Measurements from ENCODE around the gene RAB11FIP4. TPM values are rescaled to one million over a fixed set of nuclear protein-coding genes. Genes with fewer than 3 reads are reported as not detected.

Gene RAB11FIP4
- total and polyA plus RNA-seq, 10 of the 15 experiments (the other 5 are each of a cell fraction or from before 2014, with no cell fraction given) = 1.4 to 27.0 (median 17.6) TPM

DNA sequence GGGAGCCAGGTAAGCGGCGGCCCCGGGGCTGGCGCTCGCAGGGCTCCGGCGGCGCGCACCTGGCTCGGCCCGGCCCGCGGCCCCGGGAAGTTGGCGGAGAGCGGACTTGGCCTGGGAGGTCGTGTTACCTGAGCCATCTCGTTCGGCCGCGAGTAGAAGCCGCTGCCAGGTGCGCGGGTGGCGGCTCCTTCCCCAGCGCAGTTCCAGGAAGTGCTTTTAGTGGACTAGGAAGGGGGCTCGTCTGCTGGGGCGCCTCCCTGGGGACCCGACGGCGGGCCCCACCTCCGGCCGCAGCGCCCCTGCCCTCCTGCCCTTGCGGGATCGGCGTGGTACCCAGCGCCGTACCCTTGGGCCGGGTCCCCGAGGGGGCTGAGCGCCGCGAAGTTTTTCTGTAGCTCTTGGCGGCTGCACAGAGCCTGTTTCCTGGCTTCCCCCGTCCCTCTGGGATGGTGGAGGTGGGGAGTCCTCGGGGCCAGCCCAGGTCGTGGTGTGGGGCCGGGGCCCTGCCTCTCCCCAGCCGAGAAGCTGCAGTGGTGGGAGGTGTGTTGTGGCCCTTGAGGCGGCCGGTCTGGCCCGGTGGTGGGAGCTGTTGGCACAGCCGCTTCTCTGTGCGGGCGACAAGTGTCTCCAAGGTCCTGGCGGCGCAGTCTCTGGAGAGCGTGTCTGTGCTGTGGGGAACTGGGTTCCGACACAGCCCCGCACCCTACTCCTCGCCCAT lies 96.9 kb downstream of the RAB11FIP4 start (continued):
- TF ChIP-seq, protein P1, sequence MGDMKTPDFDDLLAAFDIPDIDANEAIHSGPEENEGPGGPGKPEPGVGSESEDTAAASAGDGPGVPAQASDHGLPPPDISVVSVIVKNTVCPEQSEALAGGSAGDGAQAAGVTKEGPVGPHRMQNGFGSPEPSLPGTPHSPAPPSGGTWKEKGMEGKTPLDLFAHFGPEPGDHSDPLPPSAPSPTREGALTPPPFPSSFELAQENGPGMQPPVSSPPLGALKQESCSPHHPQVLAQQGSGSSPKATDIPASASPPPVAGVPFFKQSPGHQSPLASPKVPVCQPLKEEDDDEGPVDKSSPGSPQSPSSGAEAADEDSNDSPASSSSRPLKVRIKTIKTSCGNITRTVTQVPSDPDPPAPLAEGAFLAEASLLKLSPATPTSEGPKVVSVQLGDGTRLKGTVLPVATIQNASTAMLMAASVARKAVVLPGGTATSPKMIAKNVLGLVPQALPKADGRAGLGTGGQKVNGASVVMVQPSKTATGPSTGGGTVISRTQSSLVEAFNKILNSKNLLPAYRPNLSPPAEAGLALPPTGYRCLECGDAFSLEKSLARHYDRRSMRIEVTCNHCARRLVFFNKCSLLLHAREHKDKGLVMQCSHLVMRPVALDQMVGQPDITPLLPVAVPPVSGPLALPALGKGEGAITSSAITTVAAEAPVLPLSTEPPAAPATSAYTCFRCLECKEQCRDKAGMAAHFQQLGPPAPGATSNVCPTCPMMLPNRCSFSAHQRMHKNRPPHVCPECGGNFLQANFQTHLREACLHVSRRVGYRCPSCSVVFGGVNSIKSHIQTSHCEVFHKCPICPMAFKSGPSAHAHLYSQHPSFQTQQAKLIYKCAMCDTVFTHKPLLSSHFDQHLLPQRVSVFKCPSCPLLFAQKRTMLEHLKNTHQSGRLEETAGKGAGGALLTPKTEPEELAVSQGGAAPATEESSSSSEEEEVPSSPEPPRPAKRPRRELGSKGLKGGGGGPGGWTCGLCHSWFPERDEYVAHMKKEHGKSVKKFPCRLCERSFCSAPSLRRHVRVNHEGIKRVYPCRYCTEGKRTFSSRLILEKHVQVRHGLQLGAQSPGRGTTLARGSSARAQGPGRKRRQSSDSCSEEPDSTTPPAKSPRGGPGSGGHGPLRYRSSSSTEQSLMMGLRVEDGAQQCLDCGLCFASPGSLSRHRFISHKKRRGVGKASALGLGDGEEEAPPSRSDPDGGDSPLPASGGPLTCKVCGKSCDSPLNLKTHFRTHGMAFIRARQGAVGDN (IDR thresholded peaks at IDR 0.05) = 0 out of 2 replicates have a peak, but pooled peaks have one; percentile 34
- TF ChIP-seq IKZF2 (IDR thresholded peaks at IDR 0.05) (no peak), BCL11A (IDR thresholded peaks at IDR 0.05; ENCODE audit: low read depth, low read length) (no peak), BMI1 (IDR thresholded peaks at IDR 0.05; ENCODE audit: borderline replicate concordance) (no peak), MYB (IDR thresholded peaks at IDR 0.05; ENCODE audit: borderline replicate concordance, low read depth, low read length) (no peak), POLR2AphosphoS5 (IDR thresholded peaks at IDR 0.05; ENCODE audit: low read length) (no peak), SMARCA5 (IDR thresholded peaks at IDR 0.05) (peak; percentile 67), ETV6 (conservative IDR thresholded peaks at IDR 0.05 in 1 of 2, IDR thresholded peaks at IDR 0.05 in 1 of 2; ENCODE audit: borderline replicate concordance in 1 of 2, low read depth in 1 of 2) (no peak), EGR1 (IDR thresholded peaks at IDR 0.05; ENCODE audit: borderline replicate concordance in 1 of 2, low read depth in 2 of 2, low read length in 2 of 2) (no peak)
- TF ChIP-seq, protein P2, sequence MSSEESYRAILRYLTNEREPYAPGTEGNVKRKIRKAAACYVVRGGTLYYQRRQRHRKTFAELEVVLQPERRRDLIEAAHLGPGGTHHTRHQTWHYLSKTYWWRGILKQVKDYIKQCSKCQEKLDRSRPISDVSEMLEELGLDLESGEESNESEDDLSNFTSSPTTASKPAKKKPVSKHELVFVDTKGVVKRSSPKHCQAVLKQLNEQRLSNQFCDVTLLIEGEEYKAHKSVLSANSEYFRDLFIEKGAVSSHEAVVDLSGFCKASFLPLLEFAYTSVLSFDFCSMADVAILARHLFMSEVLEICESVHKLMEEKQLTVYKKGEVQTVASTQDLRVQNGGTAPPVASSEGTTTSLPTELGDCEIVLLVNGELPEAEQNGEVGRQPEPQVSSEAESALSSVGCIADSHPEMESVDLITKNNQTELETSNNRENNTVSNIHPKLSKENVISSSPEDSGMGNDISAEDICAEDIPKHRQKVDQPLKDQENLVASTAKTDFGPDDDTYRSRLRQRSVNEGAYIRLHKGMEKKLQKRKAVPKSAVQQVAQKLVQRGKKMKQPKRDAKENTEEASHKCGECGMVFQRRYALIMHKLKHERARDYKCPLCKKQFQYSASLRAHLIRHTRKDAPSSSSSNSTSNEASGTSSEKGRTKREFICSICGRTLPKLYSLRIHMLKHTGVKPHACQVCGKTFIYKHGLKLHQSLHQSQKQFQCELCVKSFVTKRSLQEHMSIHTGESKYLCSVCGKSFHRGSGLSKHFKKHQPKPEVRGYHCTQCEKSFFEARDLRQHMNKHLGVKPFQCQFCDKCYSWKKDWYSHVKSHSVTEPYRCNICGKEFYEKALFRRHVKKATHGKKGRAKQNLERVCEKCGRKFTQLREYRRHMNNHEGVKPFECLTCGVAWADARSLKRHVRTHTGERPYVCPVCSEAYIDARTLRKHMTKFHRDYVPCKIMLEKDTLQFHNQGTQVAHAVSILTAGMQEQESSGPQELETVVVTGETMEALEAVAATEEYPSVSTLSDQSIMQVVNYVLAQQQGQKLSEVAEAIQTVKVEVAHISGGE (CRISPR knock-in tag; IDR thresholded peaks at IDR 0.05) = no peak
- TF ChIP-seq, protein P3, sequence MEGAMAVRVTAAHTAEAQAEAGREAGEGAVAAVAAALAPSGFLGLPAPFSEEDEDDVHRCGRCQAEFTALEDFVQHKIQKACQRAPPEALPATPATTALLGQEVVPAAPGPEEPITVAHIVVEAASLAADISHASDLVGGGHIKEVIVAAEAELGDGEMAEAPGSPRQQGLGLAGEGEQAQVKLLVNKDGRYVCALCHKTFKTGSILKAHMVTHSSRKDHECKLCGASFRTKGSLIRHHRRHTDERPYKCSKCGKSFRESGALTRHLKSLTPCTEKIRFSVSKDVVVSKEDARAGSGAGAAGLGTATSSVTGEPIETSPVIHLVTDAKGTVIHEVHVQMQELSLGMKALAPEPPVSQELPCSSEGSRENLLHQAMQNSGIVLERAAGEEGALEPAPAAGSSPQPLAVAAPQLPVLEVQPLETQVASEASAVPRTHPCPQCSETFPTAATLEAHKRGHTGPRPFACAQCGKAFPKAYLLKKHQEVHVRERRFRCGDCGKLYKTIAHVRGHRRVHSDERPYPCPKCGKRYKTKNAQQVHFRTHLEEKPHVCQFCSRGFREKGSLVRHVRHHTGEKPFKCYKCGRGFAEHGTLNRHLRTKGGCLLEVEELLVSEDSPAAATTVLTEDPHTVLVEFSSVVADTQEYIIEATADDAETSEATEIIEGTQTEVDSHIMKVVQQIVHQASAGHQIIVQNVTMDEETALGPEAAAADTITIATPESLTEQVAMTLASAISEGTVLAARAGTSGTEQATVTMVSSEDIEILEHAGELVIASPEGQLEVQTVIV (IDR thresholded peaks at IDR 0.05; ENCODE audit: borderline replicate concordance, partially characterized antibody) = no peak
- TF ChIP-seq, protein P4, sequence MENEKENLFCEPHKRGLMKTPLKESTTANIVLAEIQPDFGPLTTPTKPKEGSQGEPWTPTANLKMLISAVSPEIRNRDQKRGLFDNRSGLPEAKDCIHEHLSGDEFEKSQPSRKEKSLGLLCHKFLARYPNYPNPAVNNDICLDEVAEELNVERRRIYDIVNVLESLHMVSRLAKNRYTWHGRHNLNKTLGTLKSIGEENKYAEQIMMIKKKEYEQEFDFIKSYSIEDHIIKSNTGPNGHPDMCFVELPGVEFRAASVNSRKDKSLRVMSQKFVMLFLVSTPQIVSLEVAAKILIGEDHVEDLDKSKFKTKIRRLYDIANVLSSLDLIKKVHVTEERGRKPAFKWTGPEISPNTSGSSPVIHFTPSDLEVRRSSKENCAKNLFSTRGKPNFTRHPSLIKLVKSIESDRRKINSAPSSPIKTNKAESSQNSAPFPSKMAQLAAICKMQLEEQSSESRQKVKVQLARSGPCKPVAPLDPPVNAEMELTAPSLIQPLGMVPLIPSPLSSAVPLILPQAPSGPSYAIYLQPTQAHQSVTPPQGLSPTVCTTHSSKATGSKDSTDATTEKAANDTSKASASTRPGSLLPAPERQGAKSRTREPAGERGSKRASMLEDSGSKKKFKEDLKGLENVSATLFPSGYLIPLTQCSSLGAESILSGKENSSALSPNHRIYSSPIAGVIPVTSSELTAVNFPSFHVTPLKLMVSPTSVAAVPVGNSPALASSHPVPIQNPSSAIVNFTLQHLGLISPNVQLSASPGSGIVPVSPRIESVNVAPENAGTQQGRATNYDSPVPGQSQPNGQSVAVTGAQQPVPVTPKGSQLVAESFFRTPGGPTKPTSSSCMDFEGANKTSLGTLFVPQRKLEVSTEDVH (IDR thresholded peaks at IDR 0.05; ENCODE audit: low read depth, partially characterized antibody) = no peak
